ENCODE data around the gene XPR1.

The XPR1 gene

DNA sequence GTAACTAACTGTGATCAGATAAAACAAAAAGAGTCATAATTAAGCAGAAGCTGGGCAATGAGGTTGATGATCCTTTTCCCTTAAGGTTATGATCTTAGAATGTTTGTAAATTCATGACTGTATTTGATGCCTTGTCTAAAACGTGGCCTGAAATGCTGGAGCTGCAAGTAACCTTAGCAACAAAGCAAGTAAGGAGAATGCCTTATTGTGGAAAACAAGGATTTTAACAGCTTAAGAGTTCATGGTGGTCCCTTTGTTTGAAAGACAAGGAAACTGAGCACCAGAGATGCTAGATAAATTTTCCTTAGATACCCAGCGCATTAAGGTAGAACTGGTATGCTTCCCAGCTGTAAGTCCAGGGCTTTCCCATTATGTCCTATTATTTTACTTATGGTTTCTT is 25.7 kb upstream of the XPR1 start:
- FAIRE-seq (no peak), DNase-seq (ENCODE audit: insufficient read length, low spot score) (no peak)
- TF ChIP-seq POLR2A (IDR thresholded peaks at IDR 0.05; ENCODE audit: low read depth, low read length), result no peak

DNA sequence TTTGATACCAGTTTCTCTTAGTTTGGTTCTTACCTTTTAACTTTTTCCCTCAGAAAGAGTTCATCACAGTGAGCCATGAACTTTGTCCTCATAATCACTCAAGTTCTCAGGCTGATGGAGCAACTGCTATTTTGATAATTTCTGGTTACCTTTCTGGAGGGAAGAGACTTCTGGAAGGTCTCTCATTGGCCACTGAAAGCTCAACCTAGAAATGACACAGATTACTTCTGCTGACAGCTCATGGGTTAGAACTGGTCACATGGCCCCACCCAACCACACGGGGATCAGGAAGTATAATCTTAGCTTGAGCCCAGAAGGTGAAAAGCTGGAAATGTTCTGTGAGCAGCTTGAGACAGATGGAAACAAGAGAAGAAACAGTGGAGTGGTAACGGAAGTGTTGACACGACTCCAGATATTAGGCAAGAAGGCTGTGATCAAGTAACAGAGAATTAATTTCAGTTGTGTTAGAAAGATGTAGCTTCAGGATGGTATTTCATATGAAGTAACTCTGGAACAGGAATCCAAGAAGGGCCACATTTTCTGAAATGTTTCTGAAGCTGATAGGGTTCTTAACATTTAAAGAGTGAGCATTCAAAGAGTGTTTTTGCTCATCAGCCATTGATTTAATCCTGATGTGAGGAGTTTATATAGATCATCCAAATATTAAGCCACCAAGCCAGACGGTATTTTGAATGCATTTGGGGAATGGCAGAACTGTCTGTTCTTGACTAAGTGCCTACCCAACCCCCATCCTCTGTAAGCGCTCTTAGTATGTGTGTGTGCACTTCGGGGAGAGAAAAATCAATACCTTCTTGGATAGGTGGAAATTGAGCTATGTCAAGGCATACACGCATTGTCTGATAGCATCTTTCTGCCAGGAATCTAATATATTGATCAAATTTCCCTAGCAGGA is 21.9 kb upstream of the XPR1 start:
- no peak for TF ChIP-seq POLR2A (IDR thresholded peaks at IDR 0.05; ENCODE audit: low read depth, low read length)
- DNase-seq (ENCODE audit: insufficient read length, low spot score) (no peak), FAIRE-seq (no peak)

DNA sequence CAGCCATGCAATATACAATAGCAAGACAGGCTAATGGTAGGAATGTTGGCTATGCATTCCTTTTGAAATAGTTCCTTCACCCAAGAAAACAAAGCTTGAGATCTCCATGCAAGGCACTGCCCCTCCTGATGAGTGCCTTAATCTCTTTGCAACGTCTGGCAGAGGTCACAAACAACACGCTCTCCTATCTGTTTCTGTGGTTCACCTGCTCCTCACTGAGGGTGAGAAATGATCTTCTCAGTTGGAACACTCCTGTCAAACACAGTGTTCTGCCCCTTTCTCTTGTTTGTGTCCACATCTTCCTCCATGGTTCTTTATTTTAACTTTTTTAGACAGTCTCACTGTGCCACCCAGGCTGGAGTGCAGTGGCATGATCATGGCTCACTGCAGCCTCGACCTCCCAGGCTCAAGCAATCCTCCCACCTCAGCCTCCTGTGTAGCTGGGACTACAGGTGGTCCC is 21.2 kb upstream of the XPR1 start:
- DNase-seq (ENCODE audit: insufficient read length, low spot score) (no peak), FAIRE-seq (no peak)
- TF ChIP-seq POLR2A (IDR thresholded peaks at IDR 0.05; ENCODE audit: low read depth, low read length), result no peak

DNA sequence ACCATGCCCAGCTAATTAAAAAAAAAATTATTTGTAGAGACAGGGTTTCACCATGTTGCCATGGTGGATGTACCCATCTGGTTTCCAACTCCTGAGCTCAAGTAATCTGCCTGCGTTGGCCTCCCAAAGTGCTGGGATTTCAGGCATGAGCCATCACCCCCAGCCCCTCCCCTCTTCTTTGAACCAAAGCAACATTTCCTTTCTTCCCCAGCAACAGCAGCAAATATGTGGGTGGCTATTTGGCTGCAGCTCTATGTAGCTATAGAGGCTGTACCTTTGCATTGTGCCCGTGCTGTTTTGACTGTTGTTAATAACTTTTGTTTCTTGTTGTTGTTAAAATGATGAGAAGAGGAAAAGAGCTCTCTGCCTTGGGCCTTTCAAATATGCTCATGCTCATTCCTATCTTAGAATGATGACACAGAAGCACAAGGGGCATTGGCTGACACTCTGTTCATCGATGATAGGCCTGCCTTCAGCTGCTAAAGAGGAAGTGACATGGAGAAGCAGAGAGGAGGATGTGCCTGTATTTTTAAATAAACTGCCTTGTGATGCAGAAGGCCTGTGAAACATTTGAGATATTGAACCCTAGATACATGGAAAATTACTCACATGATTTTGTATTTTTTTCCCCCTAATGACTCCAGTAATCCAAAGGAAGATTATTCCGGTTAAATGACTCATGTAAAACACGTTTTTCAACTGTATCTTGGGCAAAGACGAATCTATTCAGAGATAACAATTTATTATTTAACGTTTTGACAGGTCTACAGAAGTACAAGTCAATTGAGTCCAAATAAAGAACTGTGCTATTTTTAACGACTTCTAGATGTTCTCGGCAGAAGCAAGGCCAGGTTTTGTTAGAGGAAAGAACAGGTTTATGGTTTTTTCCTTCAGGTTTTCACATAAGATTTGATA is 20.5 kb upstream of the XPR1 start:
- no peak for FAIRE-seq
- no peak for DNase-seq (ENCODE audit: insufficient read length, low spot score)

DNA sequence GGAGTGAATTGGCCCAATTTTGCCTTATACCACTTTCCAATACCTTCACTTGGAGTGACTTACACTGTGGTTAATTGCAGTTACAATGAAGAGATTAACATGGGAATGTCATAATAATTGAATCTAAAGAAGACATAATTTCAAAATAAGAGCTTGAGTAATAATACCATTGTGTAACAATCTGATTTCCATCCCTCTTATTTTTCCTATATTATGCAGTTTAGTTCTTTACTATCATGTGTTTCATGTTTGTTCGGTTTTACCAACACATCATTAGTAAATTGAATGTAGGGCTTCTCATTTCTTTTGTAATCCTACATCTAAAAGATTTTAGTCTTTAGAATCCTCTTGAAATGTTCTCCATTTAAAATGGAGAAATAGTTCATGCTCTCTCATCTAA is 19.2 kb upstream of the XPR1 start:
- FAIRE-seq (no peak), DNase-seq (ENCODE audit: insufficient read length, low spot score) (no peak)
- no peak for TF ChIP-seq POLR2A (IDR thresholded peaks at IDR 0.05; ENCODE audit: low read depth, low read length)

More for the DNA sequence above, 20.5 kb upstream of the XPR1 start:
- no peak for TF ChIP-seq POLR2A (IDR thresholded peaks at IDR 0.05; ENCODE audit: low read depth, low read length)

- no peak for TF ChIP-seq POLR2A (IDR thresholded peaks at IDR 0.05; ENCODE audit: low read depth, low read length)
- no peak for FAIRE-seq
- no peak for DNase-seq (ENCODE audit: insufficient read length, low spot score)
Measured at GRCh38 chr1:180614730-180615129, 17.1 kb upstream of the XPR1 start.

DNA sequence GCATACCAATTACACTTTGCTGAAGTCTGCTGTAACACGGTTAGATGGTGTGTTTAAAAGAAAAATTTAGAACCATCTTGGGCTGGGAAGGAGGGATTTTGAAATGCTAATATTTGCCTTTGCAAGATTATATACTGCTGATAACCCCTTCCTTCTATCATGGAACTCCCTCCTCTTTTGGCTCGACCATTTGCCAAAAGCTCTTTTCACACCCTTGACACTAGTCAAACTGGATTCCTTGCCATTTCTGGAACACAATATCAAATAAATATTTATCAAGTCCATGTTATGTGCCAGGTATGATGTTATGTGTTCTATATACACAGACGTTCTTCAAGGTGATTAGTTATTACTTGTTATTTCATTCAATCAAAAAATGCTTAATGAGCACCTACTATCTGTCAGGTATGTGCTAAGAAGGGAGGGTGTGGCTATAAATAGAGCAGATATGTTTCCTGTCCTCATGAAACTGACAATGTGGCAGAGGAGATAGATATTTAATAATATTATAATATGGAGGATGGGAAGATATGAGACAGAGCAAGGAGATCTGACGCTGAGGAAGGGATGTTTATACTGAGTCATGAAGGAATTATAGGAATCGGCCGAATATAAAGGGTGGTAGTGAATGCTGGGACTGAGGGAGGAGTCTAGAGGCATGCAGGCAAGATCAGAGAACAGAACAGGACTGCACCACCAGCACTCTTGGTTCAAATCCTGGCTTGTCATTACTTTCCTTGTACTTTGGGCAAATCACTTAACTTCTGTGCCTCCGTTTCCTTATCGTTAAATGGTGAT is 16.1 kb upstream of the XPR1 start:
- DNase-seq (ENCODE audit: insufficient read length, low spot score) (no peak), FAIRE-seq (no peak)
- TF ChIP-seq POLR2A (IDR thresholded peaks at IDR 0.05; ENCODE audit: low read depth, low read length), result no peak

DNA sequence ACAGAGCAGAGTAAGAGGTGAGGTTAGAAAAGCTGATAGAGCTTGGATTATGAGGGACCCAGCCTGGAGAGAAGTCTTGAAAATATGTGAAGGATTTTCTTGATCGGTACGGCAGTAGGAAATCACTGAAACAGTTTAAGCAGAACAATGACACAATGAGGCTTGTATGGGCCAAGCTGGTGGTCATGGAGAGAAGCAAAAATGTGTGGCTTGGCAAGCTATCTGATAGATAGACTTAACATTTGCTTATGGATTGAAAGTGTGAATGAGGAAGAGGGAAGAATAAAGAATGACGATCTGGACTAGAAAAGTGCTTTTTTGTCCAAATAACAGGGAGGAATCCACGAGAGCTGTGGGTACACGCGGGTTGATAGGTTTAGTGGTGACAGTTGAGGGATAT is 15.4 kb upstream of the XPR1 start:
- no peak for FAIRE-seq
- DNase-seq (ENCODE audit: insufficient read length, low spot score), result no peak
- TF ChIP-seq POLR2A (IDR thresholded peaks at IDR 0.05; ENCODE audit: low read depth, low read length), result no peak

DNA sequence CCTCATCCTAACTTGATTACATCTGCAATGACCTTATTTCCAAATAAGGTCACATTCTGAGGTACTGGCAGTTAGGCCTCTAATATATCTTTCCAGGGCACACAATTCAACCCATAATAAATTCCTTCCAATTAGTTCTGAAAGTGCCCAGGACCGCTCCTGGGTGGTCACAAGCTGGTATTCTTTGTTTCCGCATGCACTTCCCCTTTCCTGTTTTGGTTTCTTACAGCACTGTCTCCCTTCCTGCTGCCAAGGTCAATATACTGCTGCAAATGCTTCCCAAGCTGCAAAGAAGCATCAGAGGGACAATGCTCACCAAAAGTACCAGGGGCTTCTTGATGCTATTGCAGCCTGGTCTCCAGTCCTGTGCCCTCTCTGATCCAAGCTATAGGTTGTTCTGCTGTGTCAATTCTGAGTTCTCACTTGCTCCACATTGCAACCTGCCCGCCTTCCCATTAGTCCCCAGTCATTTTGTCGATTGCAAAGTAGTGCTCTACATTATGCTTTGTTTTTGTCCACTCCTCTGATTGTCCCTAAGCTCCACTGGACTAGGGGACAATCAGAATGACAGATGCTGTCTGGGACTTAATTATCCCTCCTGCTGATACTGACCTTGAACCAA is 13.9 kb upstream of the XPR1 start:
- DNase-seq (ENCODE audit: insufficient read length, low spot score), result no peak
- TF ChIP-seq POLR2A (IDR thresholded peaks at IDR 0.05; ENCODE audit: low read depth, low read length), result no peak
- FAIRE-seq, result no peak

DNA sequence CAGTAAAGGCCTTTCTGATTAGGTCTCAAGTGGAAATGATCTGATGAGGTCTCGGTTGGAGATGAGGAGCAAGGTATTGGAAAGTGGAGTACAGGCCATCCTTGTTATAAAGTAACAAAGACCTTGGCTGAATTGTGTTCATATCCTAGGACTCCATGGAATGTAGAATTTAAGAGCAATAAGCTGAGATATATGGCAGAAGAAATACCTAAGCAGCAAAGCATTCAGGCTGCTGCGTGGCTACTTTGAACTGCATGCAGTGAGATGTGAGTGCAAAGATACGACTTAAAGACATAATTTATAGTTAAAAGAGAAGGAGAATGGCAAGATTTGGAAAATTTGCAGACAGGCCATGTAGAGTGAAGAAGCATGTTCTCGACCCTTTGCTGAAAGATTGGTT is 11.2 kb upstream of the XPR1 start:
- FAIRE-seq, result no peak
- DNase-seq (ENCODE audit: insufficient read length, low spot score), result no peak
- TF ChIP-seq POLR2A (IDR thresholded peaks at IDR 0.05; ENCODE audit: low read depth, low read length), result no peak

DNA sequence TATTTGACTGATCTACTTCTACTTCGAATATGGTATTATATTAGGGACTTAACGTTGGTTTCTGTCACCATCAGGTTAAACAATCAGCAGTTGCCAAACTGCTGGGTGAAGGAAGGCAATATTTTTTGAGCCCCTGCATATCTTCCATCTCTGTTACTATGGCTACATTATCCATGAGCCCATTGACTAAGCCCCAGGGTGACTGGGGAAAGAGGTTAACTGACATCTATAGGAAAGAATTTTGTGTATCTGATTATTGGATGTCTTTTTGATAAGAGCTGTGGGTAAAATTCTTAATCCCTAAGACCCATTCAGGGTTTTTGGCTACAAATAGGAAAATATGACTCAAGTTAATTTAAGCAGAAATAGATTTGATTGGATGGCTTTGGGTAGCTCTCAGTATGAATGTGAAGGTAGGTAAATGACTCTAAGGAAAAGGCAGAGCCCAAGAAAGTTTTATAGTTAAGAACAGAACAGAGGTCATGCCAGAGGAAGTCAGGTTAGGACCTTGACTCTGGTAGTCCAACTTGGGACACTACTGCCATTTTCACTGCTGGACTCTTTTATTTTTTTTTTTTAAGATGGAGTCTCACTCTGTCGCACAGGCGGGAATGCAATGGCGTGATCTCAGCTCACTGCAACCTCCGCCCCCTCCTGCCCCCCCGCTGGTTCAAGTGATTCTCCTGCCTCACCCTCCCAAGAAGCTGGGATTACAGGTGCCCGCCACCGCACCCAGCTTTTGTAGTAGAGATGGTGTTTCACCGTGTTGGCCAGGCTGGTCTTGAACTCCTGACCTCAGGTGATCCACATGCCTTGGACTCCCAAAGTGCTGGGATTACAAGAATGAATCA is 8.9 kb upstream of the XPR1 start:
- TF ChIP-seq POLR2A (IDR thresholded peaks at IDR 0.05; ENCODE audit: low read depth, low read length), result no peak
- no peak for DNase-seq (ENCODE audit: insufficient read length, low spot score)
- FAIRE-seq, result no peak

GRCh38 chr1:180623579-180624347 is 8.1 kb upstream of the XPR1 start:
- DNase-seq (ENCODE audit: insufficient read length, low spot score), result no peak
- no peak for TF ChIP-seq POLR2A (IDR thresholded peaks at IDR 0.05; ENCODE audit: low read depth, low read length)
- FAIRE-seq, result no peak

Data from H54 (cell line).